Measurements from ENCODE around the gene GNMT. TPM values are rescaled to one million over a fixed set of nuclear protein-coding genes. Genes with fewer than 3 reads are reported as not detected.
A peak's percentile ranks its signal among the peaks of the same experiment; 100 is the strongest.

Gene GNMT
- total and polyA plus RNA-seq, 10 of the 15 experiments (the other 5 are each of a cell fraction or from before 2014, with no cell fraction given) = 0.27 to 1.1 (median 0.39) TPM

DNA sequence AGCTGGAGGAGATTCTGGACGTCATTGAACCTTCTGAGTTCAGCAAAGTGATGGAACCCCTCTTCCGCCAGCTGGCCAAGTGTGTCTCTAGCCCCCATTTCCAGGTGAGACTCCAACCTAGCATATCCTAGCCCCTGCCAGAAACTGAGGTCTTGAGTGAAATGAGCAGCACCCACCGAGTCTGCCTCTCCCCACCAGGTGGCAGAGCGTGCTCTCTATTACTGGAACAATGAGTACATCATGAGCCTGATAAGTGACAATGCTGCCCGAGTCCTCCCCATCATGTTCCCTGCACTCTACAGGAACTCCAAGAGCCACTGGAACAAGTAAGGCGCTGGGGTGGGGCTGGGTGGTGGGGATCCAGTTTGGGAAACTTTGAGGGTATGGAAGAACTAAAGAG lies 48.6 kb downstream of the GNMT start:
- in situ Hi-C loops (cut with MboI) = no loop called here
- CTCF ChIA-PET = interaction anchor here (0.8 to 4.1 kb wide), 6 partner anchors 13 to 134 kb away, joined by 3 to 26 read pairs (median 4); partner anchors contain the start of gene PPP2R5D
- H3K27me3 ChIP-seq (replicated peaks in 1 of 2; ENCODE audit: control insufficient read depth in 2 of 2, insufficient read depth in 2 of 2, low read length in 1 of 2) = no peaks in the 10 kb centered on the region
- peaks cover 5% of the 10 kb centered on the region for H3K4me1 ChIP-seq (ENCODE audit: control insufficient read depth, insufficient read depth, low read length)
- no peaks in the 10 kb centered on the region for H3K9me3 ChIP-seq (replicated peaks; ENCODE audit: control insufficient read depth, insufficient read depth, low read length)
- SMC1A ChIA-PET (ENCODE audit: uncharacterized antibody, unreplicated experiment) = interaction anchor here (0.9 to 1.2 kb wide), 2 partner anchors 109 to 135 kb away, joined by 3 to 4 read pairs; no protein-coding TSS in a partner anchor
- intact Hi-C loops (cut with micrococcal nuclease; ENCODE audit: unreplicated experiment) = loop anchor here (1.0 to 5.0 kb wide), 2 partner anchors 107 to 134 kb away; no protein-coding TSS in a partner anchor
- H4K20me1 ChIP-seq (ENCODE audit: control insufficient read depth, insufficient read depth) = no peaks in the 10 kb centered on the region
- TF ChIP-seq CTCF (IDR thresholded peaks at IDR 0.05 in 2 of 3, conservative IDR thresholded peaks at IDR 0.05 in 1 of 3; ENCODE audit: control insufficient read depth in 2 of 3, extremely low read depth in 1 of 3, insufficient read depth in 1 of 3, low read depth in 3 of 3, low read length in 3 of 3) (peak; percentile 47 to 62 (median 56); a peak in 5 of 6 replicates), FOS (IDR thresholded peaks at IDR 0.05; ENCODE audit: borderline replicate concordance, extremely low read depth, insufficient read length) (no peak), RAD21 (IDR thresholded peaks at IDR 0.05; ENCODE audit: insufficient read depth, low read depth, low read length) (peak; percentile 51), SMC3 (IDR thresholded peaks at IDR 0.05; ENCODE audit: borderline replicate concordance, low read length) (peak; percentile 68; the same call in 1 of the 2 replicates), WRNIP1 (IDR thresholded peaks at IDR 0.05; ENCODE audit: borderline replicate concordance, low read depth, low read length) (0 out of 2 replicates have a peak, but pooled peaks have one; percentile 28)
- RAD21 ChIA-PET (ENCODE audit: unreplicated experiment) = interaction anchor here (1.5 kb wide), 1 partner anchor 44 kb away, joined by 5 read pairs; no protein-coding TSS in a partner anchor
- no peak overlapping the region for H2AFZ ChIP-seq (ENCODE audit: control insufficient read depth, low read depth, low read length)
- no peak overlapping the region for H3K27ac ChIP-seq (ENCODE audit: control insufficient read depth, insufficient read depth)
- H3K4me3 ChIP-seq = no peak overlapping the region
- 42% methylated on average over 6 of the region's 6 CpGs for WGBS (ENCODE audit: insufficient coverage, insufficient replicate concordance, low lambda C conversion rate, missing lambda C conversion rate)
- ATAC-seq = 0 out of 3 replicates have a peak, but pooled peaks have one; percentile 10
- no TSS peak for BruUV-seq (replicated peaks)
- FAIRE-seq = no peak
- POLR2A ChIA-PET = no interaction called here
- DNase-seq (ENCODE audit: low read depth, low spot score) = no peak
- H3K36me3 ChIP-seq (ENCODE audit: control insufficient read depth in 2 of 2, insufficient read depth in 2 of 2, low read length in 1 of 2) = peaks cover 26 to 29% of the 10 kb centered on the region in 2 experiments
- H3K9ac ChIP-seq (ENCODE audit: control insufficient read depth, insufficient read depth, low read length) = no peak overlapping the region
- no peak overlapping the region for H3K4me2 ChIP-seq (ENCODE audit: control insufficient read depth, insufficient read depth)
- H3K79me2 ChIP-seq (ENCODE audit: control insufficient read depth, insufficient read depth, low read length) = peaks cover 9% of the 10 kb centered on the region
